Stimulated activated CD4-positive, alpha-beta T cell treated with anti-CD3 and anti-CD28 coated beads, Interleukin-4, amount 100 ng/mL, for 24 hours (primary cell): Measurements from ENCODE around the gene PDLIM5.
"Not testable (repeated sequence)": the region's sequence is repeated elsewhere in the genome, so short reads cannot be mapped to it uniquely, and the experiment has no call there.

Experiments used
- DNase-seq: peaks from one replicate; pipeline ENCODE4 v3.0.0-alpha.2; 2020

The PDLIM5 gene

DNA sequence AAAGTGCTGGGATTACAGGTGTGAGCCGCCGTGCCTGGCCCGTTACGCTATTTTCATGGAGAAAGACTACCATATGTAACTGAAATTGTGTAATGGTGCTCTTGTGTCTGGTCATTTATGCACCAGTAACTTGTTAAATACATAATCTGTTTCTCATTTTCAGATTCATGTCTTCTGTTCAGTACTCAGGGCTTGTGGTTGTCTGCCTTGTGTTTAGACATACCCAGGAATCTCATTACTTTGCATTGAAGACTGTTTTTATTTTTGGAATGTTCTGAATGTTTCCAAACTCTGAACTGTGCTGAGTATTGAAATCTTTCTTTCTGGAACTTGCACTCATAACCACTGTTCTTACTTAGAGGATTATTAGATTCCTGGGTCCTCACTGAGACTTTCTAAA, 52.8 kb downstream of the PDLIM5 start:
- DNase-seq, result no peak

DNA sequence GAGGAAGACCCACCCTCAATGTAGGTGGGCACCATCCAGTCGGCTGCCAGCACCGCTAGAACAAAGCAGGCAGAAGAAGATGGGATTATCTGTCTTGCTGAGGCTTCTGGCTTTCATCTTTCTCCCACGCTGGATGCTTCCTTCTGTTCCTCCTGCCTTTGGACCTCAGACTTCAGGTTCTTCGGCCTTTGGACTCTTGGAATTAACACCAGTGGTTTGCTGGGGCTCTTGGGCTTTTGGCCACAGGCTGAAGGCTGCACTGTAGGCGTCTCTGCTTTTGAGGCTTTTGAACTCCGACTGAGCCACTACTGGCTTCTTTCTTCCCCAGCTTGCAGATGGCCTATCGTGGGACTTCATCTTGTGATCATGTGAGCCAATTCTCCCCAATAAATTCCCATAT, 55.1 kb downstream of the PDLIM5 start:
- no peak for DNase-seq

GRCh38 chr4:94507281-94507680, 55.5 kb downstream of the PDLIM5 start:
- DNase-seq, result no peak

DNA sequence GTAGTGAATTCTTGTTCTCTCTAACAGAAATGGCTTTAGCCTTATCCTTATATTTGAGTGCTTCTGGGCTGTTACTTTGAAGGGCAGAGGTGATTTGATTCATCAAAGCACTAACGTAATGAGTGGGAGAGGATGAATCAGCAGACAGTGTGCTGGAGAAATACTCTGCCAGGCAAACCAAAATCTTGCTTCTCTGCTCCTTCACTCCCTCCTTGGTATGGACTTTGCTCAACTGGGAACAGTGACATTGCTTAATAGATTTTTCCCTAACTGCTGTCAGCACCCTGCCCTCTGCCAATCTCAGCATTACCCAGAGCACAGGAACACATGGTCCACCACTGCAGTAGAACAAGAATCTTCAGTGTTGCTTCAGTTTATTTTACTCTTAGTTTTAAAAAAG, 56.0 kb downstream of the PDLIM5 start:
- no peak for DNase-seq

DNA sequence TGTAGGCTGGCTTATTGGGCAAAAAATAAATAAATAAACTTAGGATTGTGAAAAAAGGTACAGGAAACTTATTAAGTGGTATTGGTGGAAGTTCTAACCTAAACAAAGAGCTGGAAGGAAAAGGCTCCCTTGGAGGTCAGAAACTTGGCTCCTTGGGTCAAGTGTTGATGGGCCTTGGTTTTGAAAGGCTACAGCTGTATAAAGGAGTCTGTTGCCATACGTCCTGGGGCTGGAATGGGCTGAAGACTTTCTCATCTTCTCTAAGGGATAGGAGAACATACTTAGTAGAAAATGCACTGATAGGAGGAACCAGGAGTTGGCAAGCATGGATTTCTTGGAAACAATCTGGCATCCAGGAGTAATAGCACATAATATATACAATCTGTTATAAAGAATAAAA, 56.6 kb downstream of the PDLIM5 start:
- no peak for DNase-seq

DNA sequence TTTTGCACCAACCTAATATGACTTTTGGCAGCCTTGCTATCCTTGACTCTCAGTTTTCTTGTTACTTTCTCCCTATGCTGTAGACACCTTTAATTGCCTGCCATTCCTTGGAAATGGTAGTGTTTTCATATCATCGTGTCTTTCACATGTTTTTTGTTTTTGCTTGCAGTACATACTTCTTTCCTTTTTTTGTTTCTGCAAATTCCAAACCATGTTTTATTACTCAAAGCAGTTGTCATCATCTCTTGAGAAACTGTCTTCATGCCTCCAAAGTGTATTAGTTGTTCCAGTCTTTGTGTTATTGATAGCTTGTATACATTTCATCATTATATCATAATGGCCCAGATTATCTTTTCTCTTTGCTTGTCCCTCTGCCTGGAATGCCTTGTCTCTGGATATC, 57.1 kb downstream of the PDLIM5 start:
- DNase-seq, result no peak

GRCh38 chr4:94511591-94511990, 59.8 kb downstream of the PDLIM5 start:
- no peak for DNase-seq

GRCh38 chr4:94513532-94513931, 61.8 kb downstream of the PDLIM5 start:
- DNase-seq, result not testable (repeated sequence)

- DNase-seq, result no peak
Measured at GRCh38 chr4:94515365-94515764, 63.6 kb downstream of the PDLIM5 start.

DNA sequence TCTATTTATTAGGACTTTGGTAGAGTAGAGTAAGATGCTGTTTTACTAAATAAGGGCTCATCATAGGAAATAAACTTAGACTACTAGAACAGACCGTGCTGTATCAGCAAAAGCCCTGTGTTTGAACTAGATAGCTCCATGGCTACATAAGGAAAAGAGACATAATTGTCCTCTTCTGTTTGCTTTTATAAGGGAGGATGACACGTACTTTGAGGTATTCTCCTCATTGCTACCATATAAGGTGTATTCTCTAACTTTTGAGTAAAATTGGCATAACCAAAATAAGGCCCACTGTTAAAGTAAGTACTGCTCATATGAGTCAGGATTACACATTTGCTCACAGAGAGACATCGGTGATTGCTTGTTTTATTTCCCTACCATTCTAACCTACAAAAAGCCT, 64.3 kb downstream of the PDLIM5 start:
- no peak for DNase-seq

GRCh38 chr4:94516999-94517398, 65.3 kb downstream of the PDLIM5 start:
- no peak for DNase-seq

- DNase-seq, result no peak
Measured at GRCh38 chr4:94517492-94517891, 65.8 kb downstream of the PDLIM5 start.

DNA sequence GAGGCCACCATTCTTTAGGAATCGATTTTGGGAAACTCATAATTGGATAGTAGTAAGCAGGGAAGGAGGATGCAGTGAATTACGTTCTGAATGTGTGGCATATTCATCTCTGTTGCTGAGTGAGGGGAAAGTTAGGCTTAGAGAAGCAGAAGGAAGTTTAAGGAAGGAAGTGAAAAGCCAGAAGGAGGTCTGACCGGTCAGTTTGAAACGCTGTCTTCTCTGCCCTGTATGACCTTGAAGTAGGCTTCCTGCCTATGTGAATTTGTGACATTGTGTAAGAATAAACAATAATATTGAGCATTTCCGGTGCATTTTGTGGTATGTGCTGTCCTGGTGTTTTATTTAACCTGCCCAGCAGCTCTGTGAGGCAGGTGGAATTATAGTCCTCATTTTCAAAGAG, 67.3 kb downstream of the PDLIM5 start:
- no peak for DNase-seq

GRCh38 chr4:94519925-94520789, 68.4 kb downstream of the PDLIM5 start:
- no peak for DNase-seq

GRCh38 chr4:94523033-94523580, 71.4 kb downstream of the PDLIM5 start:
- no peak for DNase-seq

DNA sequence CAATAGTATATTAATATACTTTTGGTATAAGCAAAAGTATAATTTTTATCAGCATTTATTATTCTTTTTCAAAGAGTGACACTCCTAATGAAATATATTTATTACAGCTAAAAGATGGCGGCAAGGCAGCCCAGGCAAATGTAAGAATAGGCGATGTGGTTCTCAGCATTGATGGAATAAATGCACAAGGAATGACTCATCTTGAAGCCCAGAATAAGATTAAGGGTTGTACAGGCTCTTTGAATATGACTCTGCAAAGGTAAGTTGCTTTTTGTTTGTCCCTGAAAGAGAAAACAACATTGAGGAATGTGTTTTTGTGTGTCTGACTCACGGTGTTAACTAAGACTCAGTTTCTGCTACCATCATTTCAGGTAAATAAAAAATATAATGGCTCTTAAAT, 71.9 kb downstream of the PDLIM5 start:
- DNase-seq, result no peak

- DNase-seq, result no peak
Measured at GRCh38 chr4:94525993-94526728, 74.4 kb downstream of the PDLIM5 start.

- DNase-seq, result no peak
Measured at GRCh38 chr4:94527556-94528233, 76.0 kb downstream of the PDLIM5 start.

DNA sequence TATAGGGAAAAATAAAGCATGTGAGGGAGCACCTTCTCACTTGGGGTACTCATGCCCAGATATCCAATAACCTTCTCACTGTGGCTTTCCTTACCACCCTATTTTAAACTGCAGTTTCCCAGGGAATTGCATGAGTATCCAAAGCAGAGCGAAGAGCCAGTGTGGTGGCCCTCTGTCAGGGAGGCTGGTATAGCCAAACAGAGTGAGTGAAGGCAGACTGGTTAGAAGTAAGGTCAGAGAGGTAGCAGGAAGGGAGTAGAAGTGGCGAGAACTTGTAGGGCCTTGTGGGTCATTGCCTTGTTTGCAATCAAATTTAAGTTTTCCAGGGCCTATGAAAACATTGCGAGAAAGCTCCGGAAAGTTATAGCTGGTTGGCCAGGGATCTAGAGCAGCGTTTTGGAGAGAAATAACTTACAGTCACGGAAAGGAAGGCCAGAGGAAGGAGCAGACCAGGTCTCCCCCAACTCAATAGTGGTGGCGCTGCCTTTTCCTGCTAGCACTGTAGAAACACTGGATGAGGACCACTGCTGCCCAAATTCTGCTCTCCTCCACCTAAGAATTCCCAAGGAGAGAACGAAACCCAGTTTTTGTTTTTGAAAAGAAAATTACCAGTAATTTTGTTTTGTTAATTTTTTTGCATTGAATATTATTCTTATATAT, 77.2 kb downstream of the PDLIM5 start:
- DNase-seq, result no peak

- no peak for DNase-seq
Measured at GRCh38 chr4:94530073-94530472, 78.3 kb downstream of the PDLIM5 start.

GRCh38 chr4:94531991-94532789, 80.4 kb downstream of the PDLIM5 start:
- no peak for DNase-seq
